ENCODE results near the gene ATP6V1C2.

- TF ChIP-seq ZNF274 (IDR thresholded peaks at IDR 0.05; ENCODE audit: low read depth, low read length): no peak
- TF ChIP-seq YY1 (IDR thresholded peaks at IDR 0.05; ENCODE audit: insufficient read depth, insufficient read length): no peak
Observed at GRCh38 chr2:10830641-10831399, 109.4 kb downstream of the ATP6V1C2 start.

Data from NT2/D1 (cell line).